Measurements from ENCODE around the gene EFCAB11. TPM values are rescaled to one million over a fixed set of nuclear protein-coding genes. Genes with fewer than 3 reads are reported as not detected.
A peak's percentile ranks its signal among the peaks of the same experiment; 100 is the strongest.

EFCAB11 gene
- total and polyA plus RNA-seq, 7 donors: 7.2 to 9.0 (median 8.7) TPM

DNA sequence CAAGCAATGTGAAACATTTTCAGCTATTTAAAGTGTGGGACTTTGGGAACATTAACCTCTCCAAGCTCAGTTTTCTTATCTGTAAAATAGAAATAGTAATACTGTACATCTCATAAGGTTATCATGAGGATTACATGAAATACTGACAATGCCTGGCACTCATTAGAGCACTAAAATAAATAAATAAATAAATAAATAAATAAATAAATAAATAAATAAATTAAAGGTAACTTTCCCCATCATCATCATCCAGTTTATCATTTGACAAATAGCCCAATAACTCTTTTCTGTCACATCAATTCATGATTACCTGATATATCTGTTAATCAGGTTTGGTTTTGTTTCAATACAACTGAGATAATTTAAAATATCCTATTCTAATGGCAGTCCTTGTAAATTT lies 48.5 kb downstream of the EFCAB11 start:
- Histone ChIP-seq H3K9me3 (no peaks in the 10 kb centered on the region), H3K4me1 (peaks cover 0 to 18% (median 12%) of the 10 kb centered on the region in 4 donors), H3K4me3 (no peak overlapping the region), H3K36me3 (no peaks in the 10 kb centered on the region), H3K27ac (no peak overlapping the region), H3K27me3 (no peaks in the 10 kb centered on the region)
- intact Hi-C loops (cut with DNase I): no loop called here
- DNase-seq: no peak
- no peak for TF ChIP-seq POLR2AphosphoS5 (IDR thresholded peaks at IDR 0.05)
- no peak for TF ChIP-seq EP300 (IDR thresholded peaks at IDR 0.05)
- no peak for TF ChIP-seq POLR2A (IDR thresholded peaks at IDR 0.05)
- no peak for TF ChIP-seq CTCF (IDR thresholded peaks at IDR 0.05)

DNA sequence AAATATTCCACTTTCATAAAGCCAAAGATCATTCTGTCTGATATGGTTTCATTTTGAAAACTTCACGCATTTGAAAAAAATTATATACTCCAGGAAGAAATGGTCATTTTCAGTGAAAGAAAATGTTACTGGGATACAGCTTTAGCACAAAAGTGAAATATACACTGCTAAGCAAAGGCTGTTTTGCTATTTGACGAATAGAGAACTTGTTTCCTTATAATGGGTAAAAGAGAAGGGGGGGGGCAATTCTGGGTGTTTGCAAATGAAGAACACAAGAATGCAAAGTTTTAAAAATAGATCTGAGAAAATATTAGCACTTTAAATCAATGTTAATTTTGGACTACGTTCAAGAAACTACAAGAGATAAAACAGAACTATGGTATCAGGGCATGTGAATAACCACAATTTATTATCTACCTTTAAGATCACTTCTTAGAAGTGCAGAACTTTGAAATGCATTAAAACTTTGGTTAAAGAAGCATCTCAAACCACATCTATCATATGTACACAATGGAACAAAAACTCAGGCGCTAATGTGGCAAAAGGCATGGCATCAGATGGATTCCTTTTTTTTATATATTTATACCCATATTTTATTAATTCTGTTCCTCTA lies 51.1 kb downstream of the EFCAB11 start:
- H3K9me3 ChIP-seq: no peaks in the 10 kb centered on the region
- H3K4me1 ChIP-seq: peaks cover 0 to 11% (median 5%) of the 10 kb centered on the region in 4 donors
- DNase-seq: no peak
- H3K36me3 ChIP-seq: no peaks in the 10 kb centered on the region
- H3K4me3 ChIP-seq: no peak overlapping the region
- 36 to 37% methylated on average over 4 of the region's 4 CpGs for WGBS, 2 donors
- peak overlapping the region in 2 of 4 donors; percentile 10 to 35 for H3K27ac ChIP-seq
- TF ChIP-seq POLR2A (IDR thresholded peaks at IDR 0.05): no peak
- no peaks in the 10 kb centered on the region for H3K27me3 ChIP-seq
- intact Hi-C loops (cut with DNase I): no loop called here

GRCh38 chr14:89902881-89903280 lies 51.6 kb downstream of the EFCAB11 start:
- intact Hi-C loops (cut with DNase I): no loop called here
- Histone ChIP-seq H3K27me3 (no peaks in the 10 kb centered on the region), H3K27ac (peak overlapping the region in 2 of 4 donors; percentile 10 to 35), H3K36me3 (no peaks in the 10 kb centered on the region), H3K4me3 (no peak overlapping the region), H3K4me1 (peaks cover 0 to 11% (median 5%) of the 10 kb centered on the region in 4 donors), H3K9me3 (no peaks in the 10 kb centered on the region)
- DNase-seq: no peak
- 51 to 71% methylated on average over 4 of the region's 4 CpGs for WGBS, 2 donors
- no peak for TF ChIP-seq POLR2A (IDR thresholded peaks at IDR 0.05)
- no peak for TF ChIP-seq EP300 (IDR thresholded peaks at IDR 0.05)
- no peak for TF ChIP-seq POLR2AphosphoS5 (IDR thresholded peaks at IDR 0.05)
- TF ChIP-seq CTCF (IDR thresholded peaks at IDR 0.05): no peak

- WGBS, 2 donors: 77 to 88% methylated on average over 4 of the region's 4 CpGs
- H3K9me3 ChIP-seq: no peaks in the 10 kb centered on the region
- H3K27ac ChIP-seq: no peak overlapping the region
- intact Hi-C loops (cut with DNase I): no loop called here
- peaks cover 0 to 11% (median 5%) of the 10 kb centered on the region in 4 donors for H3K4me1 ChIP-seq
- no peak for DNase-seq
- TF ChIP-seq CTCF (IDR thresholded peaks at IDR 0.05) (no peak), EP300 (IDR thresholded peaks at IDR 0.05) (no peak), POLR2A (IDR thresholded peaks at IDR 0.05) (no peak), POLR2AphosphoS5 (IDR thresholded peaks at IDR 0.05) (no peak)
- H3K27me3 ChIP-seq: no peaks in the 10 kb centered on the region
- no peak overlapping the region for H3K4me3 ChIP-seq
- H3K36me3 ChIP-seq: no peaks in the 10 kb centered on the region
Measured at GRCh38 chr14:89900802-89901201, 53.7 kb downstream of the EFCAB11 start.

- Histone ChIP-seq H3K4me1 (peaks cover 0 to 11% (median 5%) of the 10 kb centered on the region in 4 donors), H3K4me3 (no peak overlapping the region), H3K27me3 (no peaks in the 10 kb centered on the region), H3K9me3 (no peaks in the 10 kb centered on the region), H3K36me3 (no peaks in the 10 kb centered on the region), H3K27ac (no peak overlapping the region)
- WGBS, 2 donors: 78 to 86% methylated on average over 4 of the region's 4 CpGs
- TF ChIP-seq CTCF (IDR thresholded peaks at IDR 0.05) (peak in 2 of 4 experiments; percentile 34 to 47), EP300 (IDR thresholded peaks at IDR 0.05) (no peak)
- intact Hi-C loops (cut with DNase I): no loop called here
- DNase-seq: no peak
Measured at GRCh38 chr14:89899917-89900663, 54.4 kb downstream of the EFCAB11 start.
